NB4 (cell line): ENCODE results near the gene KRT77.
"Not testable (repeated sequence)": the region's sequence is repeated elsewhere in the genome, so short reads cannot be mapped to it uniquely, and the experiment has no call there.

Source experiments
- DNase-seq: peaks from one replicate; pipeline ENCODE4 v3.0.0; 2010; ENCODE audit warnings: low read depth
- H3K4me3 ChIP-seq: one replicate; pipeline ENCODE4 v1.5.1; 2011; ENCODE audit warnings: mild to moderate bottlenecking, low read depth, low read length, moderate library complexity
- CTCF ChIP-seq: IDR thresholded peaks from one replicate; pipeline ENCODE4 v1.5.1; 2012; ENCODE audit warnings: low read depth, low read length
- MAX ChIP-seq: IDR thresholded peaks from 2 replicates; pipeline ENCODE4 v1.6.1; 2011; ENCODE audit warnings: low read depth, low read length
- MYC ChIP-seq: IDR thresholded peaks from 2 replicates; pipeline ENCODE4 v1.6.1; 2011; ENCODE audit warnings: low read depth, low read length
- POLR2A ChIP-seq: IDR thresholded peaks from 2 replicates; pipeline ENCODE4 v1.6.1; 2011; ENCODE audit warnings: mild to moderate bottlenecking; ENCODE audit not compliant: insufficient read length; ENCODE audit errors: extremely low read depth

The KRT77 gene

DNA sequence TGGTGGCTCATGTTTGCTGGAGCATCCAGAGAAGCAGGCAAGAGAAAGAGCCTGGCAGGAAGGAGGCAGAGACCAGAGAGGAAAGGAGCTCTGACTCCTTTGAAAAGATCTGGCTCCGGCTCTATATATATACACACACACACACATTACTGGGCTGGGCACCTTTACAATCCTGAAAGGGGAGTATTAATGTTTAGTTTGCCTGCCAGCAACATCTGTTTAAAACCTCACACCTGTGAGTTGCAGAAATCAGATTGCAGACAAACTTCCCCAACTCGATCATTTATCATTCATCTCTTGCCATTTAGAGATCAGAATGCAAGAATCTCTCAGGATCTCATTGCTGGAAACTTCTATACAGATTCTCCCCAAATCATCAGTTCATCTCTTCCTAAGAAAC lies at the start of gene KRT77:
Gene KRT77 (minus strand): TSS at position 101 of the 400 bp plus-strand sequence. CDS start 90 bp downstream, at position 11.
- no peak within 1 kb of the TSS for H3K4me3 ChIP-seq
- no peak for DNase-seq
- TF ChIP-seq MYC (no peak), MAX (no peak), POLR2A (no peak), CTCF (no peak)

- no peak for DNase-seq
- TF ChIP-seq POLR2A (no peak), CTCF (no peak), MAX (no peak), MYC (no peak)
- no peak overlapping the region for H3K4me3 ChIP-seq
Observed at GRCh38 chr12:52752516-52752915, 49.2 kb upstream of the KRT77 start.

- H3K4me3 ChIP-seq, result no peak overlapping the region
- no peak for DNase-seq
- TF ChIP-seq POLR2A (no peak), CTCF (no peak), MYC (no peak), MAX (no peak)
Observed at GRCh38 chr12:52751795-52752194, 48.5 kb upstream of the KRT77 start.

DNA sequence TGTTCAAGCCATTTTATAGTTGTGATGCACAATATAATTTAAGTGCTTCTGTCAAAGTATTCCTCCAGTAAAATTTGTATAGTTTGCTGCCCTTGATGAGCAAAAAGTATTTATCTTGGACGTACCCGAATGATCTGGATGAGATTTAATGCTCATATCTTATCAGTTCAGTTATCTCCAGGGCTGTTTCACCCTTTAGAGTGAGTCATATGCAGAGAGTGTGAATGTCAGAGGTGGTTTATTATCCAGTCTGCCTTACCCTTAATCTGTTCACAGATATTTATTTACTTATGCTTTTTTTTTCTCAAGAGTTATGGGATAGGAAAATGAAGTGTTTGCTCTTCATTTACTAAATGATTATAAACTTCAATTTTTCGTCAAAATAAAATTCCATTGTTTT lies 47.2 kb upstream of the KRT77 start:
- H3K4me3 ChIP-seq, DNase-seq: not testable (repeated sequence)

GRCh38 chr12:52749827-52750226 lies 46.5 kb upstream of the KRT77 start:
- H3K4me3 ChIP-seq, result no peak overlapping the region
- no peak for DNase-seq

GRCh38 chr12:52748578-52748977 lies 45.3 kb upstream of the KRT77 start:
- TF ChIP-seq MAX, result no peak
- no peak for TF ChIP-seq POLR2A
- no peak for TF ChIP-seq MYC
- no peak for TF ChIP-seq CTCF
- DNase-seq, result no peak
- H3K4me3 ChIP-seq, result no peak overlapping the region

More at GRCh38 chr12:52749827-52750226, 46.5 kb upstream of the KRT77 start:
- TF ChIP-seq MYC, result no peak
- TF ChIP-seq POLR2A, result no peak
- TF ChIP-seq MAX, result no peak
- no peak for TF ChIP-seq CTCF
